Right ventricle myocardium superior (tissue), 1 donor: ENCODE data around the gene KLK1. TPM values are rescaled to one million over a fixed set of nuclear protein-coding genes. Genes with fewer than 3 reads are reported as not detected.
"Not testable (repeated sequence)": the region's sequence is repeated elsewhere in the genome, so short reads cannot be mapped to it uniquely, and the experiment has no call there.

Experiments
- ATAC-seq: fragments of 200-7000 bp; cut with Tn5 transposase; one replicate; pipeline ENCODE4 v1.9.1; 2020; ENCODE audit warnings: mild to moderate bottlenecking; ENCODE audit not compliant: poor library complexity
- DNase-seq: peaks from one replicate; pipeline ENCODE4 v3.0.0-alpha.2; 2020
- intact Hi-C: fragments of 100-400 bp; cut with DNase I; formaldehyde crosslinking; loops from one replicate; pipeline ENCODE4 v1.11.2; 2022
- total RNA-seq: library from RNA; stranded (reverse); fragmentation: NEBNext Ultra II Directional; extraction: Animal tissue kit (Norgen Biotek cat#: 25700); gene quantifications from one replicate; pipeline ENCODE4 v1.2.1, GENCODE V29; 2021
- donor health status: DM: no; HTN: yes; CAD: no; lungs with severe emphysema.

KLK1 gene
- total RNA-seq, 1 donor from 2014 or later, result not detected

DNA sequence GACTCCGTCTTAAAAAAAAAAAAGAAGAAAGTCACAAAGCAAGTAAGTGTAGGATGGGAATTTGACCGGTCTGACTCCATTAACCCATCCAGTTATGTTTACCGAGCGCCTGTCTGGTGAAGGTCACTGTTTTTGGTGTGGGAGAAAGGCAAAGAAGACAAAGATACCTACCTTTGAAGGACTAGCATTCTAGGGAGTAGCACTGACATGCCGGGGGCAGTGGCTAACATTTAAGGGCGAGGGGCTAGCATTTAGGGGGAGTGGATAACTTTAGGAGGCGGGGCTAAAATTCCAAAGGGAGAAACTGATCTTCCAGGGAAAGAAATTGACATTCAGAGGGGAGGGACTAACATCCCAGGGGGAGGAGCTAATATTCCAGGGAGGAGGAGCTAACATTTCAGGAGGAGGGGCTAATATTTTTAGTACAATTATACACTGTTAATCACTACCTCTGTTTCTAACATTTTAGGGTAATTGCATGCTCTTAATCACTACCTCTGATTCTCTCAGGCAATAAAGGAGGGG, 44.6 kb downstream of the KLK1 start:
- no peak for ATAC-seq
- no peak for DNase-seq
- intact Hi-C loops, result no loop called here

DNA sequence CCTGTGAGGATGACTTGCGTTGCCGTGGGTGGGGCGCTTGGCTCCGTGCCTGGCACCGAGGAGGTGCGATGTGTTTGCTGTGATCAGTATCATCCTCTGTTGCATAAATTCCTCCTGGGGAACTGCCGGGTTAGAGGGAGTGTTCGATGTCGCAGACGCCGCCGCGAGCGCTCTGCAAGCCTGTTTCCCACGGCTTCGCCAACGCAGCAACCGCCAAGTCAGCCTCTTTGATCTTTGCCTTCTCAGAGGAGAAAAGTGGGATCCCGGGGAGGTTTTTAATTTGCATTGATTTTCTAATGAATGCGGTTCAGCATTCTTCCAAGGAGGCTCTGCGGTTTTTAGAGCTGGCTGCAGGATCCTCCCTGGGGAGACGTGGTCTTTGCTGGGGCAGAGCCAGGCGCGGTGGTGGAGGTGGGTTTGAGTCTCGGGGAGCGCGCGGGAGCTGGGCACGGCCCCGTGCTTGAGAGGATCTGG, 45.7 kb downstream of the KLK1 start:
- intact Hi-C loops, result no loop called here

DNA sequence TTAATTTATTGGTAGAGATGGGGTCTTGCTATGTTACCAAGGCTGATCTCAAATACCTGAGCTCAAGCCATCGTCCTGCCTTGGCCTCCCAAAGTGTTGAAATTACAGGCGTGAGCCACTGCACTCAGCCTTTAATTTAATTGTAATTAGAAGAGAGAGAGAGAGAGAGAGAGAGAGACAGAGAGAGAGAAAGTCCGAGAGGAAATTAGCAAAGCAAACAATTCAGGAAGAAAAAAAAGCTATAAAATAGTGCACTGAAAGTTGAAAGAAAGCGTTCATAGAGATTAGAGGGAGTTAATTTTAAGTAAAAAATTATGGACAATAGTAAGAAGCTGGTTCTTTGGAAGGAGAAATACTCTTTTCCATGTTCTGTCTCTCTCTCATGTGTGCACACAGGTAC, 46.3 kb downstream of the KLK1 start:
- intact Hi-C loops, result no loop called here
- no peak for DNase-seq

More for the DNA sequence above, 45.7 kb downstream of the KLK1 start:
- DNase-seq (no peak), ATAC-seq (no peak)

DNA sequence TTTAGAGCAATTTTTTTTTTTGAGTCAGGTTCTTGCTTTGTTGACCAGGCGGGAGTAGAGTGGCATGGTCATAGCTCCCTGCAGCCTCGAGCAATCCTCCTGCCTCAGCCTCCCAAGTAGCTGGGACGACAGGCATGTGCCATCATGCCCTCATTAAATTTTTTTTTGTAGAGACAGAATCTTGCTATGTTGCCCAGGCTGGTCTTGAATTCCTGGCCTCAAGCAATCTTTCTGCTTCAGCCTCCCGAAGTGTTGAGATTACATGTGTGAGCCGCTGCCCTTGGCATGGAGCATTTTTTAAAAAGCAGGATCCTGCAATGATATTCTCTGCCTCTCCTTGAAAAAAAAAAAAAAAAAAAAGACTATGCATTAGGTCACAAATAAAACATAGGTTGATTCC, 47.5 kb downstream of the KLK1 start:
- intact Hi-C loops, result no loop called here
- ATAC-seq (no peak), DNase-seq (no peak)

More for the DNA sequence above, 46.3 kb downstream of the KLK1 start:
- no peak for ATAC-seq

DNA sequence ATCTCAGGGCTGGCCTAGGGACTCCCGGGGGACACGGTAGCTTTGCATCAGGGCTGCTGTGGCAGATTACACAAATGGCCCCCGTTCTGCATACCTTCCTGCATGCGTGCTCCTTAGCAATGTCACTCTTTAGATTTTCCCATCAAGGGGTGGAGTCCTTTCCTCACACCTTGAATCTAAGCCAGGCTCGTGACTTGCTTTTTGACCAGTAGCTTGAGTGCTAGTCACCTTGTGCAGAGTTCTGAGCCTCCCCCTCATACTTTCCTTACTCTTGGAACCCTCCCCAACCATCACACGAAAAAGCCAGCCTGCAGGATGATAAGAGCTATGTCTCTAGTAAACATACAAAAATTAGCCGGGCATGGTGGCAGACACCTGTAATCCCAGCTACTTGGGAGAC, 50.1 kb downstream of the KLK1 start:
- ATAC-seq, DNase-seq, intact Hi-C loops: not testable (repeated sequence)

DNA sequence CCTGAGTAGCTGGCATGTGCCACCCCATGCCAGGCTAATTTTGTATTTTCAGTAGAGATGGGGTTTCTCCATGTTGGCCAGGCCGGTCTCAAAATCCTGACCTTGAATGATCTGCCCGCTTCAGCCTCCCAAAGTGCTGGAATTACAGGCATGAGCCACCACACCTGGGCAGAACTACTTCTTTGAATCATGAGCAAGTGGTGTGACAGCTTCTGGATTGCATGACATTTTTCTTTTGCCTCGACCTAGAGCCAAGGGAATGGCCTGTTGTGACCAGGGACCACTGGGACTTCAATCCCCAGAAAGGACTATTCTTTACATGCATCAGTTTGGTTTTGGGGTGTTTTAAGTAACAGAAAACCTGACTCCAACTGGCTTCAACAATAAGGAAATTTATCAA, 50.7 kb downstream of the KLK1 start:
- ATAC-seq, intact Hi-C loops, DNase-seq: not testable (repeated sequence)

DNA sequence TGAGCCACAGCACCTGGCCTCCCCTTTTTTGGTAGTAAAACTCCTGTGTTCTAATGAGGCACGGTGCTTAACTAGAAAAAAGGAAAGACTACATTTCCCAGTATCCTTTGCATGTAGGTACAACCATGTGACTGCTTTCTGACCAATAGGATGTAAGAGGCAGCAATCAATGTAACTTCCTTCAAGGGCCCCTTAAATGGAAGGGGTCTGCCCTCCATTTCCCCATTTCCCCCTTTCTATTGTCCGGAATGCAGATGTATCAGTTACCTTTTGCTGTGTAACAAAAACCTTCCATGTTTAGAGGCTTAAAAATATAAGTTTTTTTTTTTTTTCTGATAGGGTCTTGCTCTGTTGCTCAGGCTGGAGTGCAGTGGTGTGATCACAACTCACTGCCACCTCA, 51.1 kb downstream of the KLK1 start:
- ATAC-seq (no peak), DNase-seq (no peak)
- intact Hi-C loops, result no loop called here

DNA sequence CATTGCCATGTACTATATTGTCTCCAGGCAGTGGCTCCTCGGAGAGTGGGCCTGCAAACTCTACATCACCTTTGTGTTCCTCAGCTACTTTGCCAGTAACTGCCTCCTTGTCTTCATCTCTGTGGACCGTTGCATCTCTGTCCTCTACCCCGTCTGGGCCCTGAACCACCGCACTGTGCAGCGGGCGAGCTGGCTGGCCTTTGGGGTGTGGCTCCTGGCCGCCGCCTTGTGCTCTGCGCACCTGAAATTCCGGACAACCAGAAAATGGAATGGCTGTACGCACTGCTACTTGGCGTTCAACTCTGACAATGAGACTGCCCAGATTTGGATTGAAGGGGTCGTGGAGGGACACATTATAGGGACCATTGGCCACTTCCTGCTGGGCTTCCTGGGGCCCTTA, 52.7 kb downstream of the KLK1 start:
- ATAC-seq (no peak), DNase-seq (no peak)
- intact Hi-C loops, result no loop called here

DNA sequence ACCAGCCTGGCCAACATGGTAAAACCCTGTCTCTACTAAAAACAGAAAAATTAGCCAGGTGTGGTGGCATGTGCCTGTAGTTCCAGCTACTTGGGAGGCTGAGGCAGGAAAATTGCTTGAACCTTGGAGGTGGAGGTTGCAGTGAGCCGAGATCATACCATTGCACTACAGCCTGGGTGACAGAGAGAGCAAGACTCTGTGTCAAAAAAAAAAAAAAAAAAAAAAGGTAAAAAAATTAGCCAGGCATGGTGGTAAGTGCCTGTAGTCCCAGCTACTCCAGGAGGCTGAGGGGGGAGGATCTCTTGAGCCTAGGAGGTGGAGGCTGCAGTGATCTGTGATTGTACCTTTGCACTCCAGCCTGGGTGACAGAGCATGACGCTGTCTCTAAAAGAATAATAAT, 53.4 kb downstream of the KLK1 start, which contains the start of gene GPR32:
TSS of gene GPR32 (plus strand) at position 301 of the 400 bp plus-strand sequence. CDS start 137 bp downstream, outside the sequence.
- ATAC-seq, DNase-seq, intact Hi-C loops: not testable (repeated sequence)

Other genes with a start within 250 kb of the KLK1 start
- 0.11 TPM for gene SYT3, start 183.9 kb downstream of the KLK1 start, total RNA-seq
- 2.5 TPM for gene C19orf81, start 174.3 kb downstream of the KLK1 start, total RNA-seq
- 0.40 TPM for gene SHANK1, start 104.0 kb downstream of the KLK1 start, total RNA-seq
- 3.0 TPM for gene CLEC11A, start 100.4 kb downstream of the KLK1 start, total RNA-seq
- gene GPR32, start 53.3 kb downstream of the KLK1 start, total RNA-seq, result not detected
- not detected for gene ACP4, start 33.4 kb downstream of the KLK1 start, total RNA-seq
- not detected for gene KLK15, start 9.8 kb upstream of the KLK1 start, total RNA-seq
- not detected for gene KLK3, start 31.1 kb upstream of the KLK1 start, total RNA-seq
- not detected for gene KLK2, start 49.7 kb upstream of the KLK1 start, total RNA-seq
- not detected for gene KLK4, start 87.6 kb upstream of the KLK1 start, total RNA-seq
- gene KLK5, start 129.3 kb upstream of the KLK1 start, total RNA-seq, result not detected
- gene KLK6, start 145.8 kb upstream of the KLK1 start, total RNA-seq, result not detected
- gene KLK7, start 160.1 kb upstream of the KLK1 start, total RNA-seq, result not detected
- not detected for gene KLK8, start 177.8 kb upstream of the KLK1 start, total RNA-seq
- not detected for gene KLK10, start 195.9 kb upstream of the KLK1 start, total RNA-seq
- not detected for gene KLK11, start 202.8 kb upstream of the KLK1 start, total RNA-seq
- not detected for gene KLK12, start 211.2 kb upstream of the KLK1 start, total RNA-seq
- gene KLK13, start 241.3 kb upstream of the KLK1 start, total RNA-seq, result not detected